ENCODE results near the gene PTPRS.

PTPRS gene

GRCh38 chr19:5342573-5343201, 2.1 kb upstream of the PTPRS start:
- TF ChIP-seq ZFX (IDR thresholded peaks at IDR 0.05; ENCODE audit: borderline replicate concordance) (no peak), CTCF (IDR thresholded peaks at IDR 0.05) (no peak)
- H3K27ac ChIP-seq, result no peak overlapping the region

GRCh38 chr19:5341981-5342380, 1.4 kb upstream of the PTPRS start:
- TF ChIP-seq ZFX (IDR thresholded peaks at IDR 0.05; ENCODE audit: borderline replicate concordance) (no peak), CTCF (IDR thresholded peaks at IDR 0.05) (no peak)
- H3K27ac ChIP-seq, result no peak overlapping the region

GRCh38 chr19:5341448-5341820, 822 bp upstream of the PTPRS start:
- no peak overlapping the region for H3K27ac ChIP-seq
- no peak for TF ChIP-seq ZFX (IDR thresholded peaks at IDR 0.05; ENCODE audit: borderline replicate concordance)

- TF ChIP-seq ZFX (IDR thresholded peaks at IDR 0.05; ENCODE audit: borderline replicate concordance), result no peak
- TF ChIP-seq CTCF (IDR thresholded peaks at IDR 0.05), result peak; percentile 50
- H3K27ac ChIP-seq, result peak overlapping the region; percentile 60
Measured at GRCh38 chr19:5339950-5340636, 519 bp downstream of the PTPRS start.

GRCh38 chr19:5339198-5339949, 1.2 kb downstream of the PTPRS start:
- H3K27ac ChIP-seq, result no peak overlapping the region
- no peak for TF ChIP-seq ZFX (IDR thresholded peaks at IDR 0.05; ENCODE audit: borderline replicate concordance)
- TF ChIP-seq CTCF (IDR thresholded peaks at IDR 0.05), result no peak

- no peak overlapping the region for H3K27ac ChIP-seq
- TF ChIP-seq CTCF (IDR thresholded peaks at IDR 0.05) (no peak), ZFX (IDR thresholded peaks at IDR 0.05; ENCODE audit: borderline replicate concordance) (no peak)
Measured at GRCh38 chr19:5338656-5339197, 1.9 kb downstream of the PTPRS start.

GRCh38 chr19:5337708-5338655, 2.6 kb downstream of the PTPRS start:
- H3K27ac ChIP-seq, result no peak overlapping the region

More at GRCh38 chr19:5337708-5338655, 2.6 kb downstream of the PTPRS start:
- TF ChIP-seq CTCF (IDR thresholded peaks at IDR 0.05) (no peak), ZFX (IDR thresholded peaks at IDR 0.05; ENCODE audit: borderline replicate concordance) (no peak)

Data from 22Rv1 (cell line).